Stimulated activated effector memory CD8-positive, alpha-beta T cell treated with anti-CD3 and anti-CD28 coated beads, Interleukin-12 subunit alpha, Interleukin-12 subunit beta, amount 100 ng/mL, for 72 hours (primary cell): ENCODE data around the gene CACNA1I.

ENCODE experiments used
- ATAC-seq: fragments of 150-1000 bp; cut with Tn5 transposase; 2 replicates; pipeline ENCODE4 v1.10.0; 2021
- DNase-seq, 2 donors: peaks; one replicate each; pipeline ENCODE4 v3.0.0; 2021 to 2022; ENCODE audit warnings: low spot score in 2 of 2
- H3K27ac Mint-ChIP-seq: one replicate; pipeline ENCODE4 v1.8.0; 2022; ENCODE audit warnings: mild to moderate bottlenecking, mixed read lengths
- H3K36me3 Mint-ChIP-seq: one replicate; pipeline ENCODE4 v1.8.0; 2022; ENCODE audit warnings: mild to moderate bottlenecking, mixed read lengths
- H3K4me1 Mint-ChIP-seq: one replicate; pipeline ENCODE4 v1.8.0; 2022; ENCODE audit warnings: mixed read lengths
- H3K4me3 Mint-ChIP-seq: one replicate; pipeline ENCODE4 v1.8.0; 2022; ENCODE audit warnings: mild to moderate bottlenecking, mixed read lengths
- H3K9me3 Mint-ChIP-seq: one replicate; pipeline ENCODE4 v1.8.0; 2022; ENCODE audit warnings: mixed read lengths

CACNA1I gene

DNA sequence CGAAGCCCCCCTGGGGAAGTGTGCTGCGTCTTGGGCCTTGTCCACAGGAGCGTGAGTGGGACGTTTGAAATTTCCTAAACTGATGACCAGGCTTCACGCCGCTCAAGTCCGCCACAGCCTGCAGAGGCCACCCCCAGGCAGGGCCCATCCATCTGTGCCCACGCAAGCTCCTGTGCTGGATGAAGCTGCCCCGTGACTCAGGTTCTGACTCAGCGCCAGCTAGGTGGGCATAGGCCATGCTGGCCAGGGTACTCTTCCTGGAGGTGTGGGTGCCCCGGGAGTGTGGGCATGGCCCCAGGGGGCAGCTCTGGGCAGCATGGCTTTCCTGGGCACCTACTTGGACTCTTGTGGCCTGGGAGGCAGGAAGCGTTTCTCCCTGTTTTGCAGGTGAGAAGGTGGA is 134.8 kb downstream of the CACNA1I start:
- peaks cover 5% of the 10 kb centered on the region for H3K4me1 Mint-ChIP-seq
- no peak for ATAC-seq
- H3K27ac Mint-ChIP-seq = no peak overlapping the region
- no peaks in the 10 kb centered on the region for H3K36me3 Mint-ChIP-seq
- H3K4me3 Mint-ChIP-seq = no peak overlapping the region
- no peak for DNase-seq
- no peaks in the 10 kb centered on the region for H3K9me3 Mint-ChIP-seq

DNA sequence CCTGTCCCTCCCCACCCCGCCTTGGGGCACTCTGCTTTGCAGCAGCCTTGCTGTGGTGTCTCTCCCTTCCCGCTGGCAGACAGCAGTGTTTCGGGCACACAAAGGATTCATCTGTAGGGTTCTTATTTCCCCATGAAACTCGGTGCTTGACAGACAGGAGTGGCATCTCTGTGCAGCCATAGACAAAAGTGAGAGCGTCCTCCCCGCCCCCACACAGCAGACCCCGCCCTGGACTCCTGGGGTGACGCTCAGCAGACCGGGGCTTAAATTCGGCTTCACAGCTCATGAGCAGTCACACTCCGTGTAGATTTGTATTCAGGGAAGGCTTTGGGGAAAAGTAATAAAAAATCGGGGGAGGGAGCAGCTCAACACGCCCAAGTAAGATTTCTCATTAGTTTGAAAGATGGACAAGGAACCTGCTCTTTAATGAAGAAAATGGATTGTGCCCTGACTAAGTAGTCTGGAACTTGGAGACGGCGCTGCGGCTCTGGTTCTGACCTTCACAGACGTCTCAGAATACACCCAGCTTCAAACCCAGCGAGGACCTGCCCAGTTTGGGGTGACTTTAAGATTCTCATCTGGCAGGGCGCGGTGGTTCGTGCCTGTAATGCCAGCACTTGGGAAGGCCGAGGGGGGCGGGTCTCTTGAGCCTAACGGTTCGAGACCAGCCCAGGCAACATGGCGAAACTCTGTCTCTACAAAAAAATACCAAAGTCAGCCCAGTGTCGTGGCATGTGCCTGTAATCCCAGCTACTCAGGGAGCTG is 136.0 kb downstream of the CACNA1I start:
- H3K27ac Mint-ChIP-seq = no peak overlapping the region
- DNase-seq = no peak
- H3K4me3 Mint-ChIP-seq = no peak overlapping the region
- no peak for ATAC-seq
- H3K9me3 Mint-ChIP-seq = no peaks in the 10 kb centered on the region
- peaks cover 5% of the 10 kb centered on the region for H3K4me1 Mint-ChIP-seq
- no peaks in the 10 kb centered on the region for H3K36me3 Mint-ChIP-seq

DNA sequence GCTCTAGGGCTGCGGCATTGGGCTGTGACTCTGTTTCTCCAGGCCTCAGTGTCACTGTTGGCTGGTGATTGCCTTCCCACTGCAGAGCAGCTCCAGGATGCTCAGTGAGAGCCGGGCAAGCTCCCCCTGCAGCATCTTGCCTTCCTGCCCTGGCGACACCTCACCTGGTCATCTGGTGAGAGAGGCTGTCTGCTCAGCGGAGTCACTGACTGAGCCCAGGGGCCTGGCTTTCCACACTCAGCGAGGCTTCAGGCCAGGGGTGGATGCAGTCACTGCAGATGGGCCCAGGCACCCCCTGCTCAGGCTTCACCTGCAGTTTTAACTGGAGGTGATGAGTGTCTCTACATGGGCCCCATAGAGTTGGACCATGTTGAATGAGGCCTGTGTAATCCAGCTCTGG is 136.8 kb downstream of the CACNA1I start:
- Mint-ChIP-seq H3K27ac (no peak overlapping the region), H3K4me1 (peaks cover 5% of the 10 kb centered on the region), H3K9me3 (no peaks in the 10 kb centered on the region), H3K4me3 (no peak overlapping the region), H3K36me3 (no peaks in the 10 kb centered on the region)
- ATAC-seq (no peak), DNase-seq (no peak)

DNA sequence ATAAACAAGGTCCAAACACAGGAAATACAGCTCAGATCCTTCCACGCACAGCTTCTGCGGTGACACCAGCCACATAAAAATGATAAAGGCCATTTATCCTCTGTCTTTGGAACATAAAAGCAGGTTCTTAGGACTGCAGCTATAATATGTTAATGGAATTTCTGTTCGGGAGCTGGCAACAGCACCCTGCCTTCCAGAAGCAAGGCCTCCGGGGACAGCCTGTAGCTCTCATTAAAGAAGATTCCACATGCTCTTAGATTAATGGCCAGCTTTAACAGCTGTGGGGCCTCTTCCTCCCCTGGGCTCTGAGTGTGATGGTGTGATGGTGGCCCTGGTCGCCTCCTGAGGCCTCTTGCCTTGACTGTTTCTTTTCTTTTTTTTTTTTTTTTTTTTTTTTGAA is 137.3 kb downstream of the CACNA1I start:
- Mint-ChIP-seq H3K27ac (no peak overlapping the region), H3K4me1 (peaks cover 5% of the 10 kb centered on the region), H3K4me3 (no peak overlapping the region), H3K9me3 (no peaks in the 10 kb centered on the region), H3K36me3 (no peaks in the 10 kb centered on the region)
- DNase-seq = no peak
- no peak for ATAC-seq

DNA sequence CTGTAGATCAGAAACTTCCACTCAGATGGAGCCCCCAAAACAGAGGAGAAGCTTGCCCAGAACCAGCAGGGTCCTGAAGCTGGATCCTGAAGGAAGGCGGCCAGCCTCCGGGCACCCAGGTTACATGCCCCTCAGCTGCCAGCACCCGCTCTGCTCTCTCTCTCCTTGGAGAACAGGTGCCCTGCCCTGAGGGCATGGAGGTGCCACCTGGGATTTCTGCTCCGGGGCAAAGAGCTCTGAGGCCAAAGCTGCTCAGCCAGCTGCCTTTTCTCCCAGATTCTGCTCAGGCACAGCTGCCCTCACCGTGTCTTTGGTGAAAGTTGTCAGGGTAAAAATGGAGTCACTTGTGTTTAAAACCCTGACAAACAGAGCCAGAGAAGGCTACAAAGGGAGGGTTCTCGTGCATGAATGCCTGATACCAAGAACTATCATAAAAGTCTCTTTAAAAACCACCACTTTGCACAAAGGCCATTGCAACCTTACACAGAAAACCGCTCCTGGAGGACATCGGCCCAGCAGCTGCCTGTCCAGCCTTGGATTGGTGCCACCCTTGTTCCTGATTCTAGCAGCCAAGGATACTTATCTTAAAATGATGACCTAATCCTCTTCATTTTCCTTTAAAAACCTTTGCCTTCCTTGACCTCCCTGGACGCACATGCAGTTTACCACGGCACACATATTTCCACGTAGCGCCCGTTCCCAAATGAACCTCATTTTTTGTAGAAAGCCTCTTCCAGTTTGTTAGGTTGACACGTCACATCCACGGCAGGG is 140.0 kb downstream of the CACNA1I start:
- Mint-ChIP-seq H3K4me3 (no peak overlapping the region), H3K4me1 (no peaks in the 10 kb centered on the region), H3K36me3 (no peaks in the 10 kb centered on the region), H3K9me3 (no peaks in the 10 kb centered on the region), H3K27ac (peak overlapping the region; percentile 44)
- DNase-seq = no peak
- no peak for ATAC-seq

DNA sequence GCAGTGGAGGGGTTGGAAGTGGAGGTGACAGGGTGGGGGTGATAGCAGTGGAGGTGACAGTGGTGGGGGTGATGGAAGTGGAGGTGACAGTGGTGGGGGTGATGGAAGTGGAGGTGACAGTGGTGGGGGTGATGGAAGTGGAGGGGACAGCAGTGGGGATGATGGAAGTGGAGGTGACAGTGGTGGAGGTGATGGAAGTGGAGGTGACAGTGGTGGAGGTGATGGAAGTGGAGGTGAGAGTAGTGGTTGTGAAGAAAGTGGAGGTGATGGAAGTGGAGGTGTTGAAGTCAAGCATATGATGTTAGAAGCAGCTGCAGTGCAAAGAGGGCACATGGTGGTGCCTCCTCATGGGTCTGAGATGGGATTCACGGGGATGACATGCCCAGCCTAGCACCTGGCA is 141.5 kb downstream of the CACNA1I start:
- H3K27ac Mint-ChIP-seq = no peak overlapping the region
- H3K36me3 Mint-ChIP-seq = no peaks in the 10 kb centered on the region
- DNase-seq (no peak), ATAC-seq (no peak)
- H3K4me1 Mint-ChIP-seq = no peaks in the 10 kb centered on the region
- no peaks in the 10 kb centered on the region for H3K9me3 Mint-ChIP-seq
- H3K4me3 Mint-ChIP-seq = no peak overlapping the region

DNA sequence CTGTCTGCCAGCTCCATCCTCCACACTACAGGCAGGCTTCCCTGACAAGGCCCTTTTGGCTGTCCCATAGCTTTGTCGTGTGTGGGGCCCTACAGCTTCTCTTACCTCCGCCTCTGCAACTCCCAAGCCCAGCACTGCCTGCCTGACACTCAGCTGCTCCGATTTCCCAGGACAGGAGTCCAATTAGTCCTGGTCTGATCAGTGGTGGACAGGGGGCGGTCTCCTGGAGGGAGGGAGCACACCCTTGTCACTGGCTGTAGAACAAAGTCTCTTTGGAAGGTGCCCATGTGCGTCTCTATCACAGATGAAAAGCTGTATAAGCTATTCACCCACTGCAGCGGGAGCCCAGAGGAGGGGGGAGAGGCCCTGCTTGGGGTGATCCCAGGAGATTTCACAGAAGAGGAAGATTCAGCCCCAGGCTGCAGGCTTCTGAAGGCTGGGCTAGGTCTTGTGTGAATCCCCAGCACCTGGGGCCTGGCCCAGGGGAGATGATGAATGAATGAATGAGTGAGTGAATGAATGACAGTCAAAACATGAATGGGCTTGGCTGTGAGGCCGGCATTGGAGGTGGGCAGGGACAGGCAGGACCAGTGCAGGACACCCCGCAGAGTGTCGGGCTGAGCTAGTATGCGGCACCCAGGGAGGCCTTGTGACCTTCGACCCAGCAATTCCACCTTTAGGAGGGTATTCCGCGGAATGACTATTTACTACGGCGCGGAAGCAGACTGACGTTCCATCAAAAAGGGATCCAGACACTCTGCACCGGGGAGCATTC is 142.4 kb downstream of the CACNA1I start:
- no peak overlapping the region for H3K27ac Mint-ChIP-seq
- no peak for DNase-seq
- H3K4me3 Mint-ChIP-seq = no peak overlapping the region
- no peaks in the 10 kb centered on the region for H3K9me3 Mint-ChIP-seq
- H3K36me3 Mint-ChIP-seq = no peaks in the 10 kb centered on the region
- H3K4me1 Mint-ChIP-seq = no peaks in the 10 kb centered on the region
- ATAC-seq = no peak

DNA sequence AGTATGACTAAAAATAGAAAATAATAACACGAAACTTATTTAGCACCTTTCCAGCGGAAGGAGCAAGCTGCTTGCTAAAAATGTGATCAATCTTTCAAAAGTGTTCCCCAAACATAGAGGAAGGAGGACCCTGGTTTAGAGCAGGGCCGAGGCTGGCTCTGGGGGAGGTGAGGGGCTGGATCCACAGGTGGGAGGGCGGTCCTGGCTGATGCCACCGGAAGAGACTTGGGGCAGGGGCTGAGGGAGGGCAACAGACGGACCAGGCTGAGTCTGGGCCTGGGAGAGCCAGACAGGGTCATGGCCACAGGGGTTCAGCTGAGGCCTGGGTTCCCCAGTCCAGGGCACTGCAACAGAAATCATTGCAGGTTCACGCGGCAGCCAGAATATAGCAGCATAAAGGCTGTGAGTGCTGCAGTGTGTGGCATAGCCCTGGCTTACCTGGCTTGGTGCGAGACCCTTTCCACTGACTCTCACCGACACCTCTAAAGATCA is 143.3 kb downstream of the CACNA1I start:
- no peak for DNase-seq
- Mint-ChIP-seq H3K36me3 (no peaks in the 10 kb centered on the region), H3K4me3 (no peak overlapping the region), H3K27ac (no peak overlapping the region), H3K9me3 (no peaks in the 10 kb centered on the region), H3K4me1 (no peaks in the 10 kb centered on the region)
- ATAC-seq = peak; percentile 24

DNA sequence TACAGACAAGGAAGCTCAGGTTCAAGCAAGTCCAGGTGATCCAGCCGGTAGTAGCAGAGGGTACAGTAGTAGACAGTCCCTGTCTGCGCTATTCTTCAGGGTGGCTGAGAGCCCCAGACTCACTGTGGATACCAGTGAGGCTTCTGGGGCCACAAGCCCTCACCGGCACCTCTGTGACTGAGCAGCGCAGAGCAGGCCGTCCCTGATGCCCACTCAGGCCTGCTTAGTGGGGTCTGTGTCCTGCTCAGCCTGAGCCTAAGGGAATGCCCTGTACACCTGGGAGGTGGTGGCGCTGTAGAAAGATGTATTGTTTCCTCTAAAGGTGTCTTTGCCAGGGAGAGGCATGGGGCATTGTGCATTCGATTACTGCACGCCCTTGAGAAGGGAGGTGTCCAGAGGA is 143.8 kb downstream of the CACNA1I start:
- DNase-seq (no peak), ATAC-seq (peak; percentile 31)
- no peaks in the 10 kb centered on the region for H3K9me3 Mint-ChIP-seq
- peaks cover 3% of the 10 kb centered on the region for H3K4me1 Mint-ChIP-seq
- no peak overlapping the region for H3K4me3 Mint-ChIP-seq
- H3K27ac Mint-ChIP-seq = no peak overlapping the region
- H3K36me3 Mint-ChIP-seq = no peaks in the 10 kb centered on the region

DNA sequence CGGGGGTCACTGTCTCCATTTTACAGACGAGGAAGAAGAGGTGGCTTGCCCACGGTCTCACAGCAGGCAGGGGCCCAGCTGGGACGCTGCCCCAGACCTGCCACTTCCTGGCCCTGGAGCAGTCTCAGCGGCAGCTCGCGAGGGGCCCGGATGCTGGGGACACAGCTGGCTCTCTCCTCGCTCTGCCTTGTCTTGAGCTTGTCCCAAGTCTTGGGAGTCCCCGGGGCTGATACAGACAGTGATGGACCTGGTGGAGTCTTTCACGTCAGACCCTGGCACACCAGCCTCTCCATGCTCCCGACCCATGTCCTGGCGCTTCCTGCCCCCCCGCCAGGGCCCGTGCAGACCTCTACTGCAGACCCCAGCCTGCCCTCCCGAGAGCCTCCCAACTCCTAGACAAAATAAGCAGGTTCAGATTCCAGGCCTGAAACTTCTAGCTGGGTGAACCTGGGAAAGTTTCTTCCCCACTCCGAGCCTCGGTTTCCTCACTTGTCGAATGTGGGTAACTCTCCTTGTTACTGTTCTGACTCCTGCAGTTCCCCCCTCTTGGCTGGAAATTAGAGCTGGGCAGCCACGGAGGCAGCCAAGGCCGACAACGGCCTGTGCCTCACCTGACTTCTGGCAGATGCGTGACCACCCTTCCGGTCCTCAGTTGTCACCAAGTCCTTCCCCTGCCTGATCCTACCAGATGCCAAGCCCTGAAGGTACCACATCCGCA is 145.4 kb downstream of the CACNA1I start:
- H3K9me3 Mint-ChIP-seq = no peaks in the 10 kb centered on the region
- H3K27ac Mint-ChIP-seq = no peak overlapping the region
- ATAC-seq (no peak), DNase-seq (no peak)
- peaks cover 16% of the 10 kb centered on the region for H3K4me1 Mint-ChIP-seq
- H3K36me3 Mint-ChIP-seq = no peaks in the 10 kb centered on the region
- H3K4me3 Mint-ChIP-seq = no peak overlapping the region

DNA sequence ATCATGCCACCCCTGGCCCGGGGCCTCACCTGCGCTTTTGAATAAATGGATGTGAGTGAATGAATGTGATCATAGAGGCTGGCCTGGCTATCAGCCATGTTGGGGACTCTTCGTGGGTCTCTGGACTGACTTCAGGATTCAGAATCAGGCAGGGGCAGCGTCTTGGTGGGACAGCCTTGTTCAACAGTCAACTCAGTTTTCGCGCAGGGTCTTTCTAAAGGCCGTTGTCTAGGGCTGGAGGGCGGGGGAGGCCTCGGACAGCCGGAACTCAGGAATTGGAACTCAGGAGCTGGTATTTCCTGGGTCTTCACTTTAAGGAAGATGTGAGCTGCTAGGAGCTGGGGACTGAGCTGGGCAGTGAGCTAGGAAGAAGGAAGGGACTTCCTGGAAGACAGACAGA is 146.0 kb downstream of the CACNA1I start:
- Mint-ChIP-seq H3K36me3 (no peaks in the 10 kb centered on the region), H3K4me3 (no peak overlapping the region), H3K4me1 (peaks cover 16% of the 10 kb centered on the region), H3K9me3 (no peaks in the 10 kb centered on the region), H3K27ac (no peak overlapping the region)
- no peak for ATAC-seq
- no peak for DNase-seq

DNA sequence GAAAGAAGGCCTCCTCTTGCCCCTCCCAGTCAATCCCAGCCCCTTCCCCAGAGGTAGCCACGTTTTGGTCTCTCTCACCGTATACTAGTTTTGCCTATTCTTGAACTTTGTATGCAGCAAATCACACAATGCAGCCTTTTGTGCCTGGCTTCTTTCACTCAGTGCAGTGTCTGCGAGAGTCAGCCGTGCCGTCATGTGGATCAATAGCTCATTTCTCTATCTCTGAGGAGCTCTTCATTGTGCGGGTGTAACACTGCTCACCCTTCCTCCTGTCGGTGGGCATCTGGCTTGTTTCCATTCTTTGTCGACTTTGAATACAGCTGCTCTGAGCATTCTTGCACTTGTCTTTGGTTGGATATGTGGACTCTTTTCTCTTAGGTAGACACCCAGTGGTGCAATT is 146.5 kb downstream of the CACNA1I start:
- Mint-ChIP-seq H3K27ac (no peak overlapping the region), H3K36me3 (no peaks in the 10 kb centered on the region), H3K9me3 (no peaks in the 10 kb centered on the region), H3K4me1 (peaks cover 20% of the 10 kb centered on the region), H3K4me3 (no peak overlapping the region)
- ATAC-seq = no peak
- no peak for DNase-seq

DNA sequence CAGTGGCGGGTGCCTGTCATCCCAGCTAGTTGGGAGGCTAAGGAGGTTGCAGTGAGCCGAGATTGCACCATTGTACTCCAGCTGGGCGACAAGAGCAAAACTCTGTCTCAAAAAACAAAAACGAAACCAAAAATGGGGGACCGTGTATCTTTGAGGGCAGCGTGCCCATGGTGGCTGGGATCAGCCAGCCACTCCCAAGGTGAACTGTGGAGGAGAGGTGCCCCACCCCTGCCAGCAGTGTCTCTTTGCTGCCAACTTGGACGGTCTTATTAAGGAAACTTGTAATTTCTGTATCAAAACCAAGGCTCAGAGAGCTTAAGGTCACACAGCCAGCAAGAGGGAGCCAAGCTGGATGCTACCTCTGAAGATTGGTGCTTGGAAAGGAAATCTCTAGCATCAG is 147.7 kb downstream of the CACNA1I start:
- DNase-seq (no peak), ATAC-seq (no peak)
- Mint-ChIP-seq H3K4me1 (peaks cover 26% of the 10 kb centered on the region), H3K27ac (peak overlapping the region; percentile 50), H3K9me3 (no peaks in the 10 kb centered on the region), H3K4me3 (peak overlapping the region; percentile 14), H3K36me3 (no peaks in the 10 kb centered on the region)

DNA sequence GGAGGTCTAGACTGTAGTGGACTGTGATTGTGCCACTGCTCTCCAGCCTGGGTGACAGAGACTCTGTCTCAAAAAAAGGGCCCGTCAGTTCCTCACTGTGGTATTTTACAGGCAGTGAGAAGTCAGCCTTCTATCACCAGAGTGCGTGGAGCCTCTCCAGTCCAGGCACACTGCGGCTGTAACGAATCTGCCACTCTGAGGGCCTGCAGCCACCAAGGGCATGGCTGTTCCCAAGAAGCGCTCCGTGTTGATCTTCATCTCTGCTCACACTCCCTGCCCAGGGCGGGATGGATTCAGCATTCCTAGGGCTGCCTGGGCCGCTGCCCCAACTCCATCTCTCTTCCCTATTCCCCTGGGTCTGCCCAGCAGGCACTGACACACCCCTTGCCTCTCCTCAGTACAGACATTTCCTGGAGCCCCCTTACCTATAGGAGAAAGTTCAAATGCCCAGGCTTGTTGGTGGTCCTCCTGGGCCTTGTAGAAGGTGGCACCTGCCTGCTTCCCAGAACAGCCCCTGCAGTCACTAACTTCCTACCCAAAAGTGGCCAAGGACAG is 148.4 kb downstream of the CACNA1I start:
- no peak for ATAC-seq
- peak overlapping the region; percentile 65 for H3K27ac Mint-ChIP-seq

More for the DNA sequence above, 148.4 kb downstream of the CACNA1I start:
- Mint-ChIP-seq H3K9me3 (no peaks in the 10 kb centered on the region), H3K36me3 (no peaks in the 10 kb centered on the region), H3K4me1 (peaks cover 26% of the 10 kb centered on the region), H3K4me3 (no peak overlapping the region)
- DNase-seq = no peak
